Measurements from ENCODE around the gene GBX2. TPM values are rescaled to one million over a fixed set of nuclear protein-coding genes. Genes with fewer than 3 reads are reported as not detected.

The GBX2 gene
- total RNA-seq, 1 donor, result not detected

DNA sequence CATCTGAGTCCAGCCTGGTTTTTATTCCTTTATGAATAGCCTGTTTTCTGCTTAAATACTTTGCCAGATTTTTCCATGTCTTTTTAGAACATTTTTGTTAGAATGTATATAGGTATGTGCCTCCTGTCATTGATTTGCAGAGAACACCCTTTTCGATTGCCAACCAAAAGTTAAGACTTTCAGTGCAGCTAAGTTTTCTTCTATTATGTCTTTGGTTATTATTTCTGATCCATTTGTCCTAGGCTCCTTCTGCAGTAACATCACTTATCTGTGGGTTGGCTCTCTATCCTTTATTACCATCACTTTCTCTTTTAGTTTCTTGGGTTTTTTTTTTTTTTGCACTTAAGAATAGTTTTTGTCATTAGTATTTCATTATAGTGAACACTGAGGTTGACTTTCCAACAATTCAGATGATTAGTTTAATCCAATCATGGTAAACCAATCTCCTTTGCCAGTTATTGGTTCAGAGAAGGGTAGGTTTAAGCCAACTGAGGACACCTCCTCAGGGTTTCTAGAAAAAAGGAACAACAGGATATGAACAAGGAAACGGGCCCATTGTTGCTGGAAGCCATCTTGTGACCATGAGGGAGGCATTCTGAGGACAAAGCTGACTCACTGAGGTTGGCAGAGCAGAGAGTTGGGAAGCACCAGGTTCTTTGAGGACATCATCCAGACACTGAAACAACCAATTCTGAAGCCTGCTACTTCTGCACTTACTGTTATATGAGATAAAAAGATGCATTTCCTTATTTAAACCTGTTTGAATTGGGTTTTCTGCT is 37.9 kb upstream of the GBX2 start:
- no peaks in the 10 kb centered on the region for H3K79me2 ChIP-seq (ENCODE audit: insufficient read depth, low read length)
- H3K4me1 ChIP-seq (ENCODE audit: insufficient read depth, low read length), result no peaks in the 10 kb centered on the region
- no peaks in the 10 kb centered on the region for H3K36me3 ChIP-seq (ENCODE audit: insufficient read depth, low read length)
- no peaks in the 10 kb centered on the region for H3K9me3 ChIP-seq (ENCODE audit: low read depth, low read length)
- H3K4me3 ChIP-seq (ENCODE audit: insufficient read depth, low read length), result no peak overlapping the region
- no peak overlapping the region for H2AFZ ChIP-seq (ENCODE audit: low read length)
- TF ChIP-seq, protein P1, sequence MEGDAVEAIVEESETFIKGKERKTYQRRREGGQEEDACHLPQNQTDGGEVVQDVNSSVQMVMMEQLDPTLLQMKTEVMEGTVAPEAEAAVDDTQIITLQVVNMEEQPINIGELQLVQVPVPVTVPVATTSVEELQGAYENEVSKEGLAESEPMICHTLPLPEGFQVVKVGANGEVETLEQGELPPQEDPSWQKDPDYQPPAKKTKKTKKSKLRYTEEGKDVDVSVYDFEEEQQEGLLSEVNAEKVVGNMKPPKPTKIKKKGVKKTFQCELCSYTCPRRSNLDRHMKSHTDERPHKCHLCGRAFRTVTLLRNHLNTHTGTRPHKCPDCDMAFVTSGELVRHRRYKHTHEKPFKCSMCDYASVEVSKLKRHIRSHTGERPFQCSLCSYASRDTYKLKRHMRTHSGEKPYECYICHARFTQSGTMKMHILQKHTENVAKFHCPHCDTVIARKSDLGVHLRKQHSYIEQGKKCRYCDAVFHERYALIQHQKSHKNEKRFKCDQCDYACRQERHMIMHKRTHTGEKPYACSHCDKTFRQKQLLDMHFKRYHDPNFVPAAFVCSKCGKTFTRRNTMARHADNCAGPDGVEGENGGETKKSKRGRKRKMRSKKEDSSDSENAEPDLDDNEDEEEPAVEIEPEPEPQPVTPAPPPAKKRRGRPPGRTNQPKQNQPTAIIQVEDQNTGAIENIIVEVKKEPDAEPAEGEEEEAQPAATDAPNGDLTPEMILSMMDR (IDR thresholded peaks at IDR 0.05; ENCODE audit: extremely low read depth, low read depth, low read length), result no peak
- no peak for DNase-seq (ENCODE audit: insufficient read length, low spot score, missing footprints)
- H3K4me2 ChIP-seq (ENCODE audit: insufficient read depth, low read length), result no peak overlapping the region
- H3K27me3 ChIP-seq (ENCODE audit: insufficient read depth, low read length), result no peaks in the 10 kb centered on the region
- no peak overlapping the region for H3K27ac ChIP-seq (ENCODE audit: low read depth, low read length)
- no peaks in the 10 kb centered on the region for H4K20me1 ChIP-seq (ENCODE audit: insufficient read depth, low read length)

DNA sequence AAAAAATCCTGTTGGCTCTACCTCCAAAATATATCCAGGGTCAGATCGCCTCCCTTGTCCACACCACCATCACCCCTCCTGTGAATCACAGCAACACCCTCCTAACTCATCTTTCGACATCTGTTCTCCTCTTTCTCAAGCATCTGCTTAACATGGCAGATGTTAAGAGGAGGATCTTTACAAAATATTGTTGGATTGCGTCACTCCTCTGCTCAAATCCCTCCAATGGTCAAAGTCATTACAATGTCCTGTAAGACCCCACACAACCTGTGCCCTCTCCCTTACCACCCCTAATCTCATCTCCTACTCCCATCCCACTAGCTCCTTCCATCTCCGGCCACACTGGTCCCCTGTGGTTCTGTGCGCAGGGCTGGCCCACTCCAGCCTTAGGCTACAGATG is 36.8 kb upstream of the GBX2 start:
- Histone ChIP-seq H4K20me1 (ENCODE audit: insufficient read depth, low read length) (no peaks in the 10 kb centered on the region), H3K9me3 (ENCODE audit: low read depth, low read length) (no peaks in the 10 kb centered on the region)
- DNase-seq (ENCODE audit: insufficient read length, low spot score, missing footprints), result no peak

DNA sequence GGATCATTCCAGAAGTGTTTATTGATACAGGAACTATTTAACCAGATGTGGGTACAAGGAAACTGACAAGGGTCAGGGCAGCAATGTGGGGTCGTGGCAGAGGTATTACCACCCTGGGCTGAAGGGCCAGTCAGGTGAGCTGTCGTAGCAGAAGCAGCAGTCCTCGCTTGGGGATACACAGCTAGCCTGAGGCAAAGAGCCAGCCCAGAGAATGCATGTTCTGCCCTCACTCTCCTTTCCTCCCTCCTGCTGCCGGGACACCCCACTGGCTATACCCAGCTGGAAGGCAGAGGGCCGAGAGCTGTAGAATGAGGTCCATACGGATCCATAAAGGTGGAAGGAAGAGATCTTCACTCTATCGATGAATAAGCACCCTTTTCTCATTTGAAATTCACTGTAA is 32.2 kb upstream of the GBX2 start:
- no peak for DNase-seq (ENCODE audit: insufficient read length, low spot score, missing footprints)
- H3K9me3 ChIP-seq (ENCODE audit: low read depth, low read length), result no peaks in the 10 kb centered on the region
- H3K4me1 ChIP-seq (ENCODE audit: insufficient read depth, low read length), result no peaks in the 10 kb centered on the region
- H3K79me2 ChIP-seq (ENCODE audit: insufficient read depth, low read length), result no peaks in the 10 kb centered on the region
- H3K4me2 ChIP-seq (ENCODE audit: insufficient read depth, low read length), result no peak overlapping the region
- no peak overlapping the region for H3K27ac ChIP-seq (ENCODE audit: low read depth, low read length)
- TF ChIP-seq, protein P1 (IDR thresholded peaks at IDR 0.05; ENCODE audit: extremely low read depth, low read depth, low read length), result no peak
- H3K4me3 ChIP-seq (ENCODE audit: insufficient read depth, low read length), result no peak overlapping the region
- no peaks in the 10 kb centered on the region for H4K20me1 ChIP-seq (ENCODE audit: insufficient read depth, low read length)
- no peaks in the 10 kb centered on the region for H3K36me3 ChIP-seq (ENCODE audit: insufficient read depth, low read length)
- no peaks in the 10 kb centered on the region for H3K27me3 ChIP-seq (ENCODE audit: insufficient read depth, low read length)
- H2AFZ ChIP-seq (ENCODE audit: low read length), result no peak overlapping the region

More for the DNA sequence above, 36.8 kb upstream of the GBX2 start:
- Histone ChIP-seq H3K4me1 (ENCODE audit: insufficient read depth, low read length) (no peaks in the 10 kb centered on the region), H3K79me2 (ENCODE audit: insufficient read depth, low read length) (no peaks in the 10 kb centered on the region), H3K36me3 (ENCODE audit: insufficient read depth, low read length) (no peaks in the 10 kb centered on the region), H3K27ac (ENCODE audit: low read depth, low read length) (no peak overlapping the region), H2AFZ (ENCODE audit: low read length) (no peak overlapping the region), H3K4me3 (ENCODE audit: insufficient read depth, low read length) (no peak overlapping the region), H3K4me2 (ENCODE audit: insufficient read depth, low read length) (no peak overlapping the region), H3K27me3 (ENCODE audit: insufficient read depth, low read length) (no peaks in the 10 kb centered on the region)
- TF ChIP-seq, protein P1 (IDR thresholded peaks at IDR 0.05; ENCODE audit: extremely low read depth, low read depth, low read length), result no peak

DNA sequence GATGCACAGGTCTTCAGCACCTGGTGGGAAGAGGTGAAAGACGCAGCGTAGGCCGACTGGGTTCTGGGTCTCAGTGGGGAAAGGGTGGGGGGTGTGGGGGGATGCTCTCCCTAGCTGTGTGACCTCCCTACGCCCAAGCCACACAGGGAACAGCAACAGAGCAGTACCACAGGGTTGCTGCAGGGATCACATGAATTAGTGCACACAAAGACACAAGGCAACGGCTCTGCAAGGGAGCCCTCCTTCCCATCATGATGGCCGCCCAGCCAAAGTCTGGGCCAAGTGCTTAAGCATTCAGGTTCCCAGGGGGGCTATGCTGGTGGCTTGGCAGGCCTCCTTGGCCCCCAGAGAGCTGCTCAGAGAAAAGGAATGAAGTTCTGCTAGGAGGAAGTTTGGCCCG is 28.2 kb upstream of the GBX2 start:
- TF ChIP-seq, protein P1 (IDR thresholded peaks at IDR 0.05; ENCODE audit: extremely low read depth, low read depth, low read length), result no peak

More for the DNA sequence above, 28.2 kb upstream of the GBX2 start:
- no peaks in the 10 kb centered on the region for H4K20me1 ChIP-seq (ENCODE audit: insufficient read depth, low read length)
- DNase-seq (ENCODE audit: insufficient read length, low spot score, missing footprints), result peak; percentile 32
- no peaks in the 10 kb centered on the region for H3K27me3 ChIP-seq (ENCODE audit: insufficient read depth, low read length)
- H3K27ac ChIP-seq (ENCODE audit: low read depth, low read length), result no peak overlapping the region
- no peaks in the 10 kb centered on the region for H3K79me2 ChIP-seq (ENCODE audit: insufficient read depth, low read length)
- no peak overlapping the region for H2AFZ ChIP-seq (ENCODE audit: low read length)
- H3K4me3 ChIP-seq (ENCODE audit: insufficient read depth, low read length), result no peak overlapping the region
- no peaks in the 10 kb centered on the region for H3K4me1 ChIP-seq (ENCODE audit: insufficient read depth, low read length)
- H3K9me3 ChIP-seq (ENCODE audit: low read depth, low read length), result no peaks in the 10 kb centered on the region
- H3K4me2 ChIP-seq (ENCODE audit: insufficient read depth, low read length), result no peak overlapping the region
- no peaks in the 10 kb centered on the region for H3K36me3 ChIP-seq (ENCODE audit: insufficient read depth, low read length)

Data from osteoblast (primary cell).